H9 (cell line): ENCODE results near the gene PFN1. TPM values are rescaled to one million over a fixed set of nuclear protein-coding genes. Genes with fewer than 3 reads are reported as not detected.
A peak's percentile ranks its signal among the peaks of the same experiment; 100 is the strongest.

Experiments
- DNase-seq: peaks from one replicate; pipeline ENCODE4 v3.0.0-alpha.2; 2017
- H2AFZ ChIP-seq: one replicate; pipeline ENCODE4 v1.6.1; 2013; ENCODE audit warnings: mild to moderate bottlenecking, low read length, control low read depth, moderate library complexity
- H2AK5ac ChIP-seq: 2 replicates; pipeline ENCODE4 v1.6.1; 2013; ENCODE audit warnings: low read length, control low read depth, mixed read lengths; ENCODE audit not compliant: insufficient read length
- H2BK120ac ChIP-seq: one replicate; pipeline ENCODE4 v1.6.1; 2013; ENCODE audit warnings: low read depth, mild to moderate bottlenecking, low read length, control low read depth, inconsistent platforms; ENCODE audit not compliant: poor library complexity, severe bottlenecking
- H2BK12ac ChIP-seq: 2 replicates; pipeline ENCODE4 v1.6.1; 2013; ENCODE audit warnings: low read length, control low read depth, mixed read lengths, low read depth; ENCODE audit not compliant: insufficient read length
- H2BK15ac ChIP-seq: 2 replicates; pipeline ENCODE4 v1.6.1; 2013; ENCODE audit warnings: low read depth, low read length, control low read depth
- H2BK20ac ChIP-seq: one replicate; pipeline ENCODE4 v1.6.1; 2013; ENCODE audit warnings: low read depth, mild to moderate bottlenecking, low read length, control low read depth, inconsistent platforms; ENCODE audit not compliant: poor library complexity, severe bottlenecking
- H2BK5ac ChIP-seq: 2 replicates; pipeline ENCODE4 v1.6.1; 2013; ENCODE audit warnings: low read length, control low read depth, mixed read lengths; ENCODE audit not compliant: insufficient read length
- H3K14ac ChIP-seq: 2 replicates; pipeline ENCODE4 v1.6.1; 2013; ENCODE audit warnings: low read length, control low read depth; ENCODE audit not compliant: insufficient read depth
- H3K18ac ChIP-seq: 2 replicates; pipeline ENCODE4 v1.6.1; 2013; ENCODE audit warnings: low read depth, mild to moderate bottlenecking, mixed read lengths, low read length, control low read depth; ENCODE audit not compliant: insufficient read length
- H3K23ac ChIP-seq: 2 replicates; pipeline ENCODE4 v1.6.1; 2013; ENCODE audit warnings: low read length, control low read depth, mixed read lengths, low read depth; ENCODE audit not compliant: insufficient read length
- H3K23me2 ChIP-seq: 2 replicates; pipeline ENCODE4 v1.6.1; 2013; ENCODE audit warnings: low read depth, mild to moderate bottlenecking, mixed read lengths, low read length, control low read depth; ENCODE audit not compliant: insufficient read length, poor library complexity, severe bottlenecking
- H3K27ac ChIP-seq: 2 replicates; pipeline ENCODE4 v1.5.1; 2013; ENCODE audit warnings: low read length, control low read depth, mixed read lengths, low read depth; ENCODE audit not compliant: insufficient read length
- H3K27me3 ChIP-seq: 2 replicates; pipeline ENCODE4 v1.6.1; 2013; ENCODE audit warnings: low read length, control low read depth, inconsistent platforms; ENCODE audit not compliant: insufficient read depth
- H3K4ac ChIP-seq: 2 replicates; pipeline ENCODE4 v1.6.1; 2013; ENCODE audit warnings: low read depth, mild to moderate bottlenecking, control low read depth, inconsistent platforms, low read length, moderate library complexity
- H3K4me1 ChIP-seq: 2 replicates; pipeline ENCODE4 v1.6.1; 2013; ENCODE audit warnings: low read length, control low read depth, inconsistent platforms; ENCODE audit not compliant: insufficient read depth
- H3K4me2 ChIP-seq: 2 replicates; pipeline ENCODE4 v1.6.1; 2013; ENCODE audit warnings: low read length, control low read depth, mixed read lengths; ENCODE audit not compliant: insufficient read length, insufficient read depth
- H3K56ac ChIP-seq: 2 replicates; pipeline ENCODE4 v1.6.1; 2013; ENCODE audit warnings: low read depth, mild to moderate bottlenecking, mixed read lengths, low read length, control low read depth; ENCODE audit not compliant: insufficient read length
- H3K79me1 ChIP-seq: 2 replicates; pipeline ENCODE4 v1.6.1; 2013; ENCODE audit warnings: low read depth, mild to moderate bottlenecking, moderate library complexity, low read length, control low read depth, inconsistent platforms; ENCODE audit not compliant: insufficient read depth, poor library complexity, severe bottlenecking
- H3K79me2 ChIP-seq: 2 replicates; pipeline ENCODE4 v1.6.1; 2013; ENCODE audit warnings: low read length, control low read depth, inconsistent platforms; ENCODE audit not compliant: insufficient read depth
- H3K9ac ChIP-seq: 2 replicates; pipeline ENCODE4 v1.6.1; 2013; ENCODE audit warnings: low read length, control low read depth, mixed read lengths; ENCODE audit not compliant: insufficient read length; ENCODE audit errors: extremely low read depth
- H3K9me3 ChIP-seq: one replicate; pipeline ENCODE4 v1.6.1; 2013; ENCODE audit warnings: low read depth, low read length, inconsistent platforms; ENCODE audit not compliant: control insufficient read depth
- H3T11ph ChIP-seq: one replicate; pipeline ENCODE4 v1.6.1; 2013; ENCODE audit warnings: mild to moderate bottlenecking, low read length, control low read depth, inconsistent platforms
- H4K20me1 ChIP-seq: one replicate; pipeline ENCODE4 v1.6.1; 2013; ENCODE audit not compliant: control insufficient read depth, insufficient read length, insufficient read depth
- H4K5ac ChIP-seq: 2 replicates; pipeline ENCODE4 v1.6.1; 2013; ENCODE audit warnings: low read depth, mild to moderate bottlenecking, mixed read lengths, low read length, control low read depth; ENCODE audit not compliant: insufficient read length
- H4K8ac ChIP-seq: replicated peaks from 2 replicates; pipeline ENCODE4 v1.6.1; 2013; ENCODE audit warnings: low read length, control low read depth, mixed read lengths, low read depth; ENCODE audit not compliant: insufficient read length
- H4K91ac ChIP-seq: 2 replicates; pipeline ENCODE4 v1.6.1; 2013; ENCODE audit warnings: low read depth, mild to moderate bottlenecking, moderate library complexity, mixed read lengths, low read length, control low read depth; ENCODE audit not compliant: insufficient read length
- H3K27ac Mint-ChIP-seq, 3 experiments: 2 replicates in 2 of 3; 3 replicates in 1 of 3; pipeline ENCODE4 v1.8.0; 2020 to 2021; ENCODE audit warnings: mixed read lengths in 3 of 3, mild to moderate bottlenecking in 1 of 3, moderate library complexity in 1 of 3
- H3K27me3 Mint-ChIP-seq: 2 replicates; pipeline ENCODE4 v1.8.0; 2021; ENCODE audit warnings: low read depth, mild to moderate bottlenecking, moderate library complexity, mixed read lengths
- H3K36me3 Mint-ChIP-seq, 3 experiments: 2 replicates in 2 of 3; 3 replicates in 1 of 3; pipeline ENCODE4 v1.8.0; 2020 to 2021; ENCODE audit warnings: low read depth in 3 of 3, mixed read lengths in 3 of 3; ENCODE audit not compliant: insufficient read depth in 1 of 3
- H3K4me1 Mint-ChIP-seq, 2 experiments: 2 replicates each; pipeline ENCODE4 v1.8.0; 2020; ENCODE audit warnings: mixed read lengths in 2 of 2
- H3K4me3 Mint-ChIP-seq, 2 experiments: 2 replicates in 1 of 2; 3 replicates in 1 of 2; pipeline ENCODE4 v1.8.0; 2020 to 2021; ENCODE audit warnings: mild to moderate bottlenecking in 2 of 2, mixed read lengths in 2 of 2, moderate library complexity in 1 of 2
- H3K9me3 Mint-ChIP-seq, 2 experiments: 2 replicates in 1 of 2; 3 replicates in 1 of 2; pipeline ENCODE4 v1.8.0; 2020; ENCODE audit warnings: mild to moderate bottlenecking in 2 of 2, mixed read lengths in 2 of 2, moderate library complexity in 1 of 2
- WGBS: extraction: QIAGEN DNeasy Blood & Tissue Kit; methylation state at CpG from one replicate; pipeline ENCODE4 v1.1.7; 2013; ENCODE audit warnings: missing lambda C conversion rate, low lambda C conversion rate, mixed read lengths; ENCODE audit not compliant: insufficient read length; ENCODE audit errors: extremely low coverage; 5-methylcytosine and 5-hydroxymethylcytosine counted together
- total RNA-seq: library from RNA; stranded (reverse); gene quantifications from 2 replicates; pipeline ENCODE4 v1.2.1, GENCODE V29; 2021
- TF ChIP-seq, protein P1 (sequence below): fragments of 200-600 bp; sonication (generic); conservative IDR thresholded peaks from 3 replicates; pipeline ENCODE4 v1.8.0; 2021; ENCODE audit warnings: antibody characterized with exemption, mild to moderate bottlenecking

PFN1 gene
- total RNA-seq, 1 experiment from 2014 or later, result 1,149 TPM

DNA sequence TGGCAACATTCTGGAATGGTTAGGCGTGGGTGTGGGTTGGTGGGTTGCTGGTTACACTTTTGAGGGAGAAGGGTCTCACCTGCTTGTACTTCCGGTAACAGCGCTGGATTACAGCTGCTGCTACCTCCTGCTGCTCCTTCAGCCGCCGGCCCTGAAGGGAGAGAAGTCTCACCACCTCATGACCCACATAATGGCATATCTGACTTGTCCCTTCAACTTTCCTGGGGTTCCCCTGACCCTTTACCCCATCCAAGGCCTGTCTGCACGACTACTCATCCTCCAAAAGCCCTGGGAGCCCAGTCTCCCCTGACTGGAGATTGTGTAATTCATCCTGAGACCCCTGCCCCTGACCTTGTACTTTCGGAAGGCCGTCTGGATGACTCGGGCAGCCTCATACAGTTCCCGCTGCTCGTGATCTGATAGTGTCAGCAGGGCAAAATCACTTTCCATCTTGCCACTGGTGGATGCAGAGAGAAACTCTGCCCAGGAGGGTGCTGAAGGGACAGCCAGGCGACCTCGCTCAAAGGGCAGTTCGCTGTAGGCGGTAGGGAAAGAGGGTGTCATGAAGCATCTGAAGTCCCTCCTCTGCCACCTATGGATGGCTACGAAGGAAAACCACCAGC, 21.3 kb upstream of the PFN1 start:
- Histone ChIP-seq H3K79me2 (peaks cover 2% of the 10 kb centered on the region; the same call in 1 of the 2 replicates), H2AFZ (no peak overlapping the region), H2BK120ac (no peak overlapping the region), H3K23me2 (peaks cover 23% of the 10 kb centered on the region), H4K91ac (no peak overlapping the region), H2BK15ac (no peak overlapping the region), H3K27me3 (peaks cover 5% of the 10 kb centered on the region; the same call in 1 of the 2 replicates), H3K4ac (no peak overlapping the region), H3K79me1 (peaks cover 2% of the 10 kb centered on the region), H4K20me1 (no peaks in the 10 kb centered on the region), H4K8ac (no peak overlapping the region), H3K56ac (no peak overlapping the region), H3K14ac (no peak overlapping the region), H3K4me1 (peaks cover 10% of the 10 kb centered on the region; the same call in 1 of the 2 replicates), H4K5ac (no peak overlapping the region), H2BK12ac (no peak overlapping the region), H3K18ac (no peak overlapping the region), H2BK20ac (no peak overlapping the region), H2BK5ac (no peak overlapping the region), H3K23ac (no peak overlapping the region), H3K27ac (no peak overlapping the region), H3T11ph (no peak overlapping the region), H2AK5ac (no peak overlapping the region), H3K4me2 (peak overlapping the region; percentile 77), H3K9me3 (no peaks in the 10 kb centered on the region), H3K9ac (peak overlapping the region; percentile 63)
- TF ChIP-seq, protein P1, sequence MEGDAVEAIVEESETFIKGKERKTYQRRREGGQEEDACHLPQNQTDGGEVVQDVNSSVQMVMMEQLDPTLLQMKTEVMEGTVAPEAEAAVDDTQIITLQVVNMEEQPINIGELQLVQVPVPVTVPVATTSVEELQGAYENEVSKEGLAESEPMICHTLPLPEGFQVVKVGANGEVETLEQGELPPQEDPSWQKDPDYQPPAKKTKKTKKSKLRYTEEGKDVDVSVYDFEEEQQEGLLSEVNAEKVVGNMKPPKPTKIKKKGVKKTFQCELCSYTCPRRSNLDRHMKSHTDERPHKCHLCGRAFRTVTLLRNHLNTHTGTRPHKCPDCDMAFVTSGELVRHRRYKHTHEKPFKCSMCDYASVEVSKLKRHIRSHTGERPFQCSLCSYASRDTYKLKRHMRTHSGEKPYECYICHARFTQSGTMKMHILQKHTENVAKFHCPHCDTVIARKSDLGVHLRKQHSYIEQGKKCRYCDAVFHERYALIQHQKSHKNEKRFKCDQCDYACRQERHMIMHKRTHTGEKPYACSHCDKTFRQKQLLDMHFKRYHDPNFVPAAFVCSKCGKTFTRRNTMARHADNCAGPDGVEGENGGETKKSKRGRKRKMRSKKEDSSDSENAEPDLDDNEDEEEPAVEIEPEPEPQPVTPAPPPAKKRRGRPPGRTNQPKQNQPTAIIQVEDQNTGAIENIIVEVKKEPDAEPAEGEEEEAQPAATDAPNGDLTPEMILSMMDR, result no peak
- peaks cover 36 to 38% of the 10 kb centered on the region in 2 experiments for H3K4me1 Mint-ChIP-seq
- peaks cover 32 to 47% (median 44%) of the 10 kb centered on the region in 3 experiments for H3K36me3 Mint-ChIP-seq
- H3K27ac Mint-ChIP-seq, result peak overlapping the region in 2 of 3 experiments; percentile 17 to 56; a peak in 4 of 7 replicates
- DNase-seq, result no peak
- H3K27me3 Mint-ChIP-seq, result peaks cover 20% of the 10 kb centered on the region
- H3K4me3 Mint-ChIP-seq, result no peak overlapping the region
- H3K9me3 Mint-ChIP-seq, result peaks cover 5 to 19% of the 10 kb centered on the region in 2 experiments; a peak in 4 of 5 replicates
- no CpG with 5 or more reads among the region's 16 CpGs for WGBS
